ENCODE results near the gene CCNK.

The CCNK gene

GRCh38 chr14:99537399-99537798 is 56.2 kb downstream of the CCNK start:
- Histone ChIP-seq H3K9me3 (ENCODE audit: insufficient read depth, low read length, severe bottlenecking) (no peaks in the 10 kb centered on the region), H3K9ac (ENCODE audit: low read depth, low read length) (no peak overlapping the region), H3K27me3 (ENCODE audit: insufficient read depth, low read length, poor library complexity) (no peaks in the 10 kb centered on the region), H3K4me3 (ENCODE audit: low read depth in 1 of 2, low read length in 2 of 2) (no peak overlapping the region), H3K4me2 (ENCODE audit: insufficient read depth, low read length) (no peak overlapping the region), H2AFZ (ENCODE audit: low read depth, low read length) (no peak overlapping the region), H3K36me3 (ENCODE audit: insufficient read depth, low read length) (no peaks in the 10 kb centered on the region), H3K4me1 (ENCODE audit: insufficient read depth, low read length) (no peaks in the 10 kb centered on the region), H4K20me1 (ENCODE audit: insufficient read depth, low read length) (peaks cover 65% of the 10 kb centered on the region), H3K27ac (ENCODE audit: low read length) (no peak overlapping the region), H3K79me2 (ENCODE audit: insufficient read depth, low read length) (0 out of 2 replicates have a peak, but pooled peaks cover 3% of the 10 kb centered on the region)
- ATAC-seq (ENCODE audit: insufficient read depth, low read depth) (no peak), DNase-seq (no peak)
- TF ChIP-seq EZH2 (IDR thresholded peaks at IDR 0.05; ENCODE audit: borderline replicate concordance, low read depth, low read length, severe bottlenecking) (no peak), CTCF (IDR thresholded peaks at IDR 0.05; ENCODE audit: borderline replicate concordance, extremely low read depth, low read length, poor library complexity, severe bottlenecking) (no peak)

- H3K36me3 ChIP-seq (ENCODE audit: insufficient read depth, low read length) = no peaks in the 10 kb centered on the region
- no peak for ATAC-seq (ENCODE audit: insufficient read depth, low read depth)
- H3K27ac ChIP-seq (ENCODE audit: low read length) = no peak overlapping the region
- TF ChIP-seq EZH2 (IDR thresholded peaks at IDR 0.05; ENCODE audit: borderline replicate concordance, low read depth, low read length, severe bottlenecking) (no peak), CTCF (IDR thresholded peaks at IDR 0.05; ENCODE audit: borderline replicate concordance, extremely low read depth, low read length, poor library complexity, severe bottlenecking) (peak; percentile 7)
- 0 out of 2 replicates have a peak, but pooled peaks cover 3% of the 10 kb centered on the region for H3K79me2 ChIP-seq (ENCODE audit: insufficient read depth, low read length)
- H3K27me3 ChIP-seq (ENCODE audit: insufficient read depth, low read length, poor library complexity) = no peaks in the 10 kb centered on the region
- DNase-seq = no peak
- H3K4me3 ChIP-seq (ENCODE audit: low read depth in 1 of 2, low read length in 2 of 2) = no peak overlapping the region
- no peak overlapping the region for H2AFZ ChIP-seq (ENCODE audit: low read depth, low read length)
- no peak overlapping the region for H3K4me2 ChIP-seq (ENCODE audit: insufficient read depth, low read length)
- peaks cover 68% of the 10 kb centered on the region for H4K20me1 ChIP-seq (ENCODE audit: insufficient read depth, low read length)
- H3K4me1 ChIP-seq (ENCODE audit: insufficient read depth, low read length) = no peaks in the 10 kb centered on the region
- H3K9me3 ChIP-seq (ENCODE audit: insufficient read depth, low read length, severe bottlenecking) = no peaks in the 10 kb centered on the region
- no peak overlapping the region for H3K9ac ChIP-seq (ENCODE audit: low read depth, low read length)
Observed at GRCh38 chr14:99538275-99538674, 57.1 kb downstream of the CCNK start.

GRCh38 chr14:99538733-99539132 is 57.5 kb downstream of the CCNK start:
- DNase-seq = no peak
- no peak overlapping the region for H3K9ac ChIP-seq (ENCODE audit: low read depth, low read length)
- H4K20me1 ChIP-seq (ENCODE audit: insufficient read depth, low read length) = peaks cover 68% of the 10 kb centered on the region
- no peak for TF ChIP-seq EZH2 (IDR thresholded peaks at IDR 0.05; ENCODE audit: borderline replicate concordance, low read depth, low read length, severe bottlenecking)
- TF ChIP-seq CTCF (IDR thresholded peaks at IDR 0.05; ENCODE audit: borderline replicate concordance, extremely low read depth, low read length, poor library complexity, severe bottlenecking) = no peak
- H3K27me3 ChIP-seq (ENCODE audit: insufficient read depth, low read length, poor library complexity) = no peaks in the 10 kb centered on the region
- no peaks in the 10 kb centered on the region for H3K4me1 ChIP-seq (ENCODE audit: insufficient read depth, low read length)
- H3K4me3 ChIP-seq (ENCODE audit: low read depth in 1 of 2, low read length in 2 of 2) = no peak overlapping the region
- no peak overlapping the region for H3K4me2 ChIP-seq (ENCODE audit: insufficient read depth, low read length)
- no peak overlapping the region for H2AFZ ChIP-seq (ENCODE audit: low read depth, low read length)
- no peaks in the 10 kb centered on the region for H3K9me3 ChIP-seq (ENCODE audit: insufficient read depth, low read length, severe bottlenecking)
- ATAC-seq (ENCODE audit: insufficient read depth, low read depth) = no peak
- 0 out of 2 replicates have a peak, but pooled peaks cover 3% of the 10 kb centered on the region for H3K79me2 ChIP-seq (ENCODE audit: insufficient read depth, low read length)
- no peak overlapping the region for H3K27ac ChIP-seq (ENCODE audit: low read length)
- H3K36me3 ChIP-seq (ENCODE audit: insufficient read depth, low read length) = no peaks in the 10 kb centered on the region

- no peak overlapping the region for H3K9ac ChIP-seq (ENCODE audit: low read depth, low read length)
- no peaks in the 10 kb centered on the region for H3K4me1 ChIP-seq (ENCODE audit: insufficient read depth, low read length)
- no peaks in the 10 kb centered on the region for H3K9me3 ChIP-seq (ENCODE audit: insufficient read depth, low read length, severe bottlenecking)
- H2AFZ ChIP-seq (ENCODE audit: low read depth, low read length) = no peak overlapping the region
- 0 out of 2 replicates have a peak, but pooled peaks cover 3% of the 10 kb centered on the region for H3K79me2 ChIP-seq (ENCODE audit: insufficient read depth, low read length)
- ATAC-seq (ENCODE audit: insufficient read depth, low read depth) (no peak), DNase-seq (no peak)
- no peak overlapping the region for H3K4me3 ChIP-seq (ENCODE audit: low read depth in 1 of 2, low read length in 2 of 2)
- no peaks in the 10 kb centered on the region for H3K36me3 ChIP-seq (ENCODE audit: insufficient read depth, low read length)
- H4K20me1 ChIP-seq (ENCODE audit: insufficient read depth, low read length) = peaks cover 74% of the 10 kb centered on the region
- no peaks in the 10 kb centered on the region for H3K27me3 ChIP-seq (ENCODE audit: insufficient read depth, low read length, poor library complexity)
- H3K4me2 ChIP-seq (ENCODE audit: insufficient read depth, low read length) = no peak overlapping the region
- H3K27ac ChIP-seq (ENCODE audit: low read length) = no peak overlapping the region
- TF ChIP-seq CTCF (IDR thresholded peaks at IDR 0.05; ENCODE audit: borderline replicate concordance, extremely low read depth, low read length, poor library complexity, severe bottlenecking) (no peak), EZH2 (IDR thresholded peaks at IDR 0.05; ENCODE audit: borderline replicate concordance, low read depth, low read length, severe bottlenecking) (no peak)
Observed at GRCh38 chr14:99539491-99539890, 58.3 kb downstream of the CCNK start.
